Subcutaneous abdominal adipose tissue (tissue), 5 donors: ENCODE results near the gene CBR1.

Experiments used
- H3K27ac ChIP-seq: one replicate; pipeline ENCODE4 v1.7.0; 2013; ENCODE audit warnings: low read depth, mild to moderate bottlenecking, inconsistent platforms, low read length, moderate library complexity
- H3K27me3 ChIP-seq, 5 donors: one replicate each; pipeline ENCODE4 v1.7.0; 2013; ENCODE audit warnings: low read length in 5 of 5, inconsistent platforms in 1 of 5; ENCODE audit not compliant: control insufficient read depth in 5 of 5, insufficient read depth in 4 of 5
- H3K36me3 ChIP-seq, 5 donors: one replicate each; pipeline ENCODE4 v1.7.0; 2013; ENCODE audit warnings: low read length in 5 of 5; ENCODE audit not compliant: control insufficient read depth in 5 of 5, insufficient read depth in 5 of 5
- H3K4me1 ChIP-seq, 5 donors: one replicate each; pipeline ENCODE4 v1.7.0; 2013; ENCODE audit warnings: low read length in 5 of 5, mild to moderate bottlenecking in 3 of 5, moderate library complexity in 1 of 5; ENCODE audit not compliant: control insufficient read depth in 5 of 5, insufficient read depth in 5 of 5
- H3K4me3 ChIP-seq, 5 donors: one replicate each; pipeline ENCODE4 v1.7.0; 2013; ENCODE audit warnings: low read length in 5 of 5, low read depth in 1 of 5
- H3K9ac ChIP-seq, 5 donors: one replicate each; pipeline ENCODE4 v1.7.0; 2013; ENCODE audit warnings: low read length in 5 of 5, mild to moderate bottlenecking in 4 of 5, moderate library complexity in 3 of 5
- H3K9me3 ChIP-seq, 5 donors: one replicate each; pipeline ENCODE4 v1.7.0; 2013; ENCODE audit warnings: low read length in 5 of 5; ENCODE audit not compliant: control insufficient read depth in 5 of 5
- donor health status: healthy.
- donor health status: healthy.
- donor health status: healthy.
- donor health status: healthy.
- donor health status: healthy.

Gene CBR1

GRCh38 chr21:36076878-36077655 lies 7.2 kb downstream of the CBR1 start:
- H3K27ac ChIP-seq = no peak overlapping the region
- no peak overlapping the region for H3K4me3 ChIP-seq
- peaks cover 1 to 14% (median 8%) of the 10 kb centered on the region in 5 donors for H3K36me3 ChIP-seq
- H3K9me3 ChIP-seq = no peaks in the 10 kb centered on the region
- no peak overlapping the region for H3K9ac ChIP-seq
- H3K4me1 ChIP-seq = peaks cover 0 to 18% (median 11%) of the 10 kb centered on the region in 5 donors
- no peaks in the 10 kb centered on the region for H3K27me3 ChIP-seq

GRCh38 chr21:36077758-36078157 lies 7.9 kb downstream of the CBR1 start:
- no peak overlapping the region for H3K27ac ChIP-seq
- H3K27me3 ChIP-seq = no peaks in the 10 kb centered on the region
- H3K4me3 ChIP-seq = no peak overlapping the region
- H3K36me3 ChIP-seq = peaks cover 0 to 8% (median 1%) of the 10 kb centered on the region in 5 donors
- H3K9ac ChIP-seq = no peak overlapping the region
- H3K4me1 ChIP-seq = peaks cover 0 to 11% (median 6%) of the 10 kb centered on the region in 5 donors
- H3K9me3 ChIP-seq = no peaks in the 10 kb centered on the region

DNA sequence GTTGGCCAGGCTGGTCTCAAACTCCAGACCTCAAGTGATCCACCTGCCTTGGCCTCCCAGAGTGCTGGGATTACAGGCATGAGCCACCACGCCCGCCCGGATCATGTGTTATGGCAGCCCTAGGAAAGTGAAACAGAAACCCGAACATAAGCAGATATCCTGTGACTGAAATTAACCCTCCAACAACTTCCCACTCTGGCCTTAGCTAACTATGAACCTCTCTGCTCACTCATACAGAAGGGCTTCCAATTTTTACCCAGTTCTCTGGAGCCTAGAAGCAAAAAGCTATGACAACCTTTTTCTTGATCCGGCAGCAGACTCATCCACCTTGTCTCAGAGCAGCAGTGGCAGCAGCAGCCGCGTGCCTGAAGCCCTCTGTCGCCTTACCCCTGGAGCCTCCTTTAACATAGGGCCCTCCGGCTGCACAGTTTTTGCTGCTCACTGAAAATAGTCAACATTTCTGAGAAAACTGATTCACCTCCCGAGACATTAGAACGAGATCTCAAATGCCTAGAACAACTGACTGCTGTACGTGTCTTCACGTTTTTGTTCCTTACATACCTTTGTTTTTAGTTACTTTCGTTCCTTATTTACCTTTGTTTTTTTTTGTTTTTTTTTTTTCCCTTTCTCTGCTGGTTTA lies 9.3 kb downstream of the CBR1 start:
- Histone ChIP-seq H3K9me3 (no peaks in the 10 kb centered on the region), H3K36me3 (peaks cover 0 to 4% (median 0%) of the 10 kb centered on the region in 5 donors), H3K4me3 (no peak overlapping the region), H3K9ac (no peak overlapping the region), H3K27me3 (no peaks in the 10 kb centered on the region), H3K27ac (no peak overlapping the region), H3K4me1 (peaks cover 0 to 8% (median 0%) of the 10 kb centered on the region in 5 donors)

DNA sequence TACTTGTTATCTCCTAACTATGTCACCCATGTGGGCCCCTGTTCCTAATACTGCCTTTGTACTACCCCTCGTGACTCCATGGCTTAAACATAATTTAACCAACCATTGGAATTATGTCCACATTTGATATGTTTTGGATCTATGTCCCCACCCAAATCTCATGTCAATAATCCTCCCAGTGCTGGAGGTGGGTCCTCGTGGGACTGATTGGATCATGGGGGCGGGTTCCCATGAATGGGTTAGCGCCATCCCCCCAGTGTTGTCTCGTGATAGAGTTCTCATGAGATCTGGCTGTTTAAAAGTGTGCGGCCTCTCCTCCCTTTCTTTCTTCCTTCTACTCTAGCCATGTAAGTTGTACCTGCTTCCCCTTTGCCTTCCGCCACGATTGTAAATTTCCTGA lies 9.8 kb downstream of the CBR1 start:
- no peaks in the 10 kb centered on the region for H3K27me3 ChIP-seq
- no peaks in the 10 kb centered on the region for H3K9me3 ChIP-seq
- no peak overlapping the region for H3K27ac ChIP-seq
- H3K4me3 ChIP-seq = no peak overlapping the region
- peaks cover 0 to 8% (median 0%) of the 10 kb centered on the region in 5 donors for H3K4me1 ChIP-seq
- H3K9ac ChIP-seq = no peak overlapping the region
- peaks cover 0 to 4% (median 0%) of the 10 kb centered on the region in 5 donors for H3K36me3 ChIP-seq

DNA sequence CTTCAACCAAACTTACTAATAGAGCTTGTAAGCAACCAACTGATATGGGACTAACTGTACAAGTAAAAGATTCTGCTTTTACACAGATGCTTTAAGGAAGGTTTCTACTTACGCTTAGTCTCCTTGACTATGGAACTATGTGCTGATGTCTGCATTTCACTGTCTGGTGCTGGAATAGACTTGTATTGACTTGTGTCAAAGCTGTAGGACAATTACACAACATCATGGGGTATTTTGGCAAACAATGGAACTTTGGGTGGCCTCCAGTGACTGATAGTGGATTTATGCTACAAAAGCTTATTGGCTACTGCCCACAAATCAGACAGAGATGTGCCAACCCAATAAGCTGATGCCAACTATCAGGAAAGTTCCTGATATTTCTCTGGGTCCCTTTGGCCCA lies 10.6 kb downstream of the CBR1 start:
- Histone ChIP-seq H3K27me3 (no peaks in the 10 kb centered on the region), H3K9me3 (no peaks in the 10 kb centered on the region), H3K4me1 (peaks cover 0 to 8% (median 0%) of the 10 kb centered on the region in 5 donors), H3K36me3 (no peaks in the 10 kb centered on the region), H3K9ac (no peak overlapping the region), H3K27ac (no peak overlapping the region), H3K4me3 (no peak overlapping the region)

DNA sequence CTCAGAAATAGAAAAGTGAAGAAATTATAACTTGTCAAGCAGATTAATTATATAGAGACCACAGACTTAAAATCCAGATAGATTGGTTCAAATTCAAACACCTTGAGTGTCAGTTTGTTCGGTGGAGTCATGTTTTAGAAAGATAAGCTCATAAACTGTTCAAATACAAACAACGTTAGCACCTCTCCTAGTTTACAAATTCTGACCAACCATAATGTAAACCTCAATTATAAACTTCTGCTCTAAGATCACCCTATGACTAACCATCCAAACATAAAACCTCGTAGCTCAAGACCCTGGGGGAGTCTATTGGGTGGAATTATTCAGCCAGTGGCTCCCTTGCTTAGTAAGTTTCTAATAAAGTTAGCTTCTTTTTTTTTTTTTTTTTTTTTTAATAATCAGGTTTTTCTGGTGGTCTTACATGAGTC lies 12.4 kb downstream of the CBR1 start:
- Histone ChIP-seq H3K9ac (no peak overlapping the region), H3K9me3 (no peaks in the 10 kb centered on the region), H3K27me3 (no peaks in the 10 kb centered on the region), H3K4me3 (no peak overlapping the region), H3K36me3 (no peaks in the 10 kb centered on the region), H3K4me1 (peaks cover 0 to 8% (median 0%) of the 10 kb centered on the region in 5 donors), H3K27ac (no peak overlapping the region)

DNA sequence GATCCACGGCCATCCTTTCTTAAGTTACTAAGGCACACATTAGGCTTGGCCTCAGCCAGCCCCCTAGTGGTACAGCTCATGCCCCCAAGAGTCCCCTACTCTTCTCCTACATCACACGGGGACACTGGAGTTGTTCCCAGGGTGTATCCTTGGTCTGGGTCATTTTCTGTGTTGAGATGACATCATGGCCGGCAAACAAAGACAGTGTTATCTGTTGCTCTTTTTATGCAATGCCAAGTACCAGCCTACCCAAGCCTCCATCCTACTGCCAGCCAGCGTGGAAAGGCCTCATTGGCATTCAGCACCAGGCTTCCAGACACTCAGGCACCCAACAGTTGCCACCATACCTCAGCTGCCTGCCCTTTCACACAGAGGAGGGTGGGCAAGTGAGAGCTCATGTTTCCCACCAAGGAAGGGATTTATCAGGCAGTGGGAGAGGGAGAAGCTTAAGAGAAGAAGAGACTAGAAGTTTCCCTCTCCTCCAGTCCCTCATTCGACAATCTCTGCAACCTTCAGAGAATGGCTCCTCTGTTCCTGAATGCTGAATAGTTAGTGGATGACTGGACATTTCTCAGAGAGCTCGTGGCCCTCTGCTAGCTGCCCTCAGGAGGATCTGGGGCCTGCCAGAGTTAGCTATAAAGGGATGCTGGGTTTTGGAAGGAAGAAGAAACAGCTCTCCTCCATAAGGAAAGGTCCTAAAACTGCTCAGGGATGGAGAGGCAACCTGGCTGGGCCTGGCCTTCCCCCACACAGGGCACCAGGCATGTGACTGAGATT lies 17.7 kb downstream of the CBR1 start:
- Histone ChIP-seq H3K9me3 (no peaks in the 10 kb centered on the region), H3K4me1 (no peaks in the 10 kb centered on the region), H3K4me3 (no peak overlapping the region), H3K27me3 (no peaks in the 10 kb centered on the region), H3K27ac (no peak overlapping the region), H3K36me3 (no peaks in the 10 kb centered on the region), H3K9ac (no peak overlapping the region)

DNA sequence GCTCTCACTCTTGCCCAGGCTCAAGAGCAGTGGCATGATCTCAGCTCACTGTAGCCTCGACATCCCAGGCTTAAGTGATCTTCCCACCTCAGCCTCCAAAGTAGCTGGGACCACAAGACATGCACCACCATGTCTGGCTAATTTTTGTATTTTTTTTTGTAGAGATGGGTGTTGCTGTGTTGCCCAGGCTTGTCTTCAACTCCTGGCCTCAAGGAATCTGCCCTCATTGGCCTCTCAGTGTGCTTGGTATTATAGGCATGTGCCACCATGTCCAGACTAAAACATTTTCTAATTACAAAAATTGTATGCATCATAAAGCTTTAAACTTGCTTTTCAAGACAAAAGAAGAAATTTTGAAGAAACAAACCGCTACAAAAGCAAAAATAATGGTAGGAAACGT lies 20.1 kb downstream of the CBR1 start:
- Histone ChIP-seq H3K4me3 (no peak overlapping the region), H3K27ac (no peak overlapping the region), H3K27me3 (no peaks in the 10 kb centered on the region), H3K9me3 (peaks cover 0 to 8% (median 0%) of the 10 kb centered on the region in 5 donors), H3K36me3 (no peaks in the 10 kb centered on the region), H3K9ac (no peak overlapping the region), H3K4me1 (no peaks in the 10 kb centered on the region)

GRCh38 chr21:36092681-36093080 lies 22.9 kb downstream of the CBR1 start:
- Histone ChIP-seq H3K9me3 (peaks cover 0 to 8% (median 0%) of the 10 kb centered on the region in 5 donors), H3K27ac (no peak overlapping the region), H3K27me3 (no peaks in the 10 kb centered on the region), H3K4me1 (no peaks in the 10 kb centered on the region), H3K36me3 (no peaks in the 10 kb centered on the region), H3K9ac (no peak overlapping the region), H3K4me3 (no peak overlapping the region)

- Histone ChIP-seq H3K9me3 (peaks cover 0 to 8% (median 0%) of the 10 kb centered on the region in 5 donors), H3K4me1 (no peaks in the 10 kb centered on the region)
These were observed 23.7 kb downstream of the CBR1 start for GRCh38 chr21:36093512-36093911.

More at GRCh38 chr21:36093512-36093911, 23.7 kb downstream of the CBR1 start:
- Histone ChIP-seq H3K4me3 (no peak overlapping the region), H3K36me3 (no peaks in the 10 kb centered on the region), H3K27me3 (no peaks in the 10 kb centered on the region), H3K27ac (no peak overlapping the region), H3K9ac (no peak overlapping the region)
